Measurements from ENCODE around the gene STOML1.
"Not testable (repeated sequence)": the region's sequence is repeated elsewhere in the genome, so short reads cannot be mapped to it uniquely, and the experiment has no call there.

Gene STOML1

GRCh38 chr15:73982222-73982962, 9.7 kb downstream of the STOML1 start:
- Histone ChIP-seq H3K27ac (ENCODE audit: low read depth, low read length) (peak overlapping the region; percentile 89), H3K4me1 (ENCODE audit: control insufficient read depth, insufficient read depth, low read length) (peaks cover 32% of the 10 kb centered on the region), H3K9ac (ENCODE audit: low read length) (no peak overlapping the region), H3K36me3 (ENCODE audit: control insufficient read depth, insufficient read depth, low read length) (no peaks in the 10 kb centered on the region), H3K27me3 (ENCODE audit: control insufficient read depth, insufficient read depth, low read length) (no peaks in the 10 kb centered on the region), H3K4me3 (ENCODE audit: low read length) (peak overlapping the region; percentile 6)

DNA sequence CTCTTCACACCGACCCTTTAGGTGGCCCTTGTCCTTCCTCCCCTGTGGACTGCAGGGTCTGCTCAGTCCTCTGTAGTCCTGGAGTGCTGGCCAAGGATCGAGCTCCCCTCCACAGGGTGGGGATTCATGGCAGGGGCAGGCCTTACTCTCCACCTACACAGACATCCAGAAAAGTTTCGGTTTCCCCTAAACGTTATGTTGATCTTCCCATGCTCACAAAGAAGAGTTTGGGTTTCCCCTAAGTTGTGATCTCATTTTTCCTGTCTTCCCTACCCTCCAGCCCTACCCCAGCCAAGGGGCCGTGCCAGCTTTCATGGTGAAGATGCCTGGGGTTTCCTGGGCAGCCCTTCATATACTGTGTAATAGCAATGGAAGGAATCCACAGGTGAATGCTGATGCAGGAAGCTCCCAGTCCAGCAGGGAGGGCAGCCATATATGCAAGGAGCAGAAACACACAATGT, 10.3 kb downstream of the STOML1 start:
- Histone ChIP-seq H3K27me3 (ENCODE audit: control insufficient read depth, insufficient read depth, low read length) (no peaks in the 10 kb centered on the region), H3K4me3 (ENCODE audit: low read length) (no peak overlapping the region), H3K9ac (ENCODE audit: low read length) (no peak overlapping the region), H3K27ac (ENCODE audit: low read depth, low read length) (peak overlapping the region; percentile 89), H3K4me1 (ENCODE audit: control insufficient read depth, insufficient read depth, low read length) (peaks cover 32% of the 10 kb centered on the region), H3K36me3 (ENCODE audit: control insufficient read depth, insufficient read depth, low read length) (no peaks in the 10 kb centered on the region)

GRCh38 chr15:73979636-73980035, 12.5 kb downstream of the STOML1 start:
- Histone ChIP-seq H3K27ac (ENCODE audit: low read depth, low read length) (no peak overlapping the region), H3K27me3 (ENCODE audit: control insufficient read depth, insufficient read depth, low read length) (no peaks in the 10 kb centered on the region), H3K4me3 (ENCODE audit: low read length) (no peak overlapping the region), H3K36me3 (ENCODE audit: control insufficient read depth, insufficient read depth, low read length) (no peaks in the 10 kb centered on the region), H3K9ac (ENCODE audit: low read length) (no peak overlapping the region), H3K4me1 (ENCODE audit: control insufficient read depth, insufficient read depth, low read length) (peaks cover 31% of the 10 kb centered on the region)

GRCh38 chr15:73978896-73979295, 13.2 kb downstream of the STOML1 start:
- H3K27ac ChIP-seq (ENCODE audit: low read depth, low read length): no peak overlapping the region
- no peaks in the 10 kb centered on the region for H3K27me3 ChIP-seq (ENCODE audit: control insufficient read depth, insufficient read depth, low read length)
- no peak overlapping the region for H3K9ac ChIP-seq (ENCODE audit: low read length)
- H3K4me1 ChIP-seq (ENCODE audit: control insufficient read depth, insufficient read depth, low read length): peaks cover 25% of the 10 kb centered on the region
- H3K4me3 ChIP-seq (ENCODE audit: low read length): no peak overlapping the region
- H3K36me3 ChIP-seq (ENCODE audit: control insufficient read depth, insufficient read depth, low read length): no peaks in the 10 kb centered on the region

DNA sequence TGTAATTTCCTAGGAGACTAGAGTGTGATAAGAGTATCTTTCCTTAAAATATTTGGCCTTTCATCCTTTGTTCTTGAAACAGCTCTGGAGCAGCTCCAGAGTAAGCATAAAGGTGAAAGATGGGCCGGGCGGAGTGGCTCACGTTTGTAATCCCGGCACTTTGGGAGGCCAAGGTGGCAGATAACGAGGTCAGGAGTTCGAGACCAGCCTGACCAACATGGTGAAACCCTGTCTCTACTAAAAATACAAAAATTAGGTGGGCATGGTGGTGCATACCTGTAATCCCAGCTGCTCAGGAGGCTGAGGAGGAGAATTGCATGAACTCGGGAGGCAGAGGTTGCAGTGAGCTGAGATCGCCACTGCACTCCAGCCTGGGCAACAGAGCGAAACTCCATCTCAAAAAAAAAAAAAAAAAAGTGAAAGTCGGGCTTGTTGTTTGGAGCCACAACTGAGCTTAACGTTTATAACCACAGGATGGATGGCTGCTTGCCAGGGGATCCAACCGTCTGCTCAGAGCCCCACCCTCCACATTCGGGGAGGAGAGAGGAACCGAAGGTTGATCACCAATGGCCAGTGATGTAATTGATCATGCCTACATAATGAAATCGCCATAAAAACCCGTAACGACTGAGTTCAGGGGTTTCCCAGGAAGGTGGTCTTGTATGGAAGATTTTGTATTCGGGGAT, 16.5 kb downstream of the STOML1 start:
- H3K36me3 ChIP-seq (ENCODE audit: control insufficient read depth, insufficient read depth, low read length); H3K27me3 ChIP-seq (ENCODE audit: control insufficient read depth, insufficient read depth, low read length); H3K4me3 ChIP-seq (ENCODE audit: low read length); H3K9ac ChIP-seq (ENCODE audit: low read length); H3K27ac ChIP-seq (ENCODE audit: low read depth, low read length); H3K4me1 ChIP-seq (ENCODE audit: control insufficient read depth, insufficient read depth, low read length): not testable (repeated sequence)

GRCh38 chr15:73973683-73974200, 18.4 kb downstream of the STOML1 start:
- H3K36me3 ChIP-seq (ENCODE audit: control insufficient read depth, insufficient read depth, low read length); H3K4me1 ChIP-seq (ENCODE audit: control insufficient read depth, insufficient read depth, low read length); H3K4me3 ChIP-seq (ENCODE audit: low read length); H3K27me3 ChIP-seq (ENCODE audit: control insufficient read depth, insufficient read depth, low read length); H3K9ac ChIP-seq (ENCODE audit: low read length); H3K27ac ChIP-seq (ENCODE audit: low read depth, low read length): not testable (repeated sequence)

- Histone ChIP-seq H3K4me3 (ENCODE audit: low read length) (peak overlapping the region; percentile 48), H3K4me1 (ENCODE audit: control insufficient read depth, insufficient read depth, low read length) (no peaks in the 10 kb centered on the region), H3K27ac (ENCODE audit: low read depth, low read length) (no peak overlapping the region), H3K9ac (ENCODE audit: low read length) (no peak overlapping the region), H3K27me3 (ENCODE audit: control insufficient read depth, insufficient read depth, low read length) (no peaks in the 10 kb centered on the region), H3K36me3 (ENCODE audit: control insufficient read depth, insufficient read depth, low read length) (no peaks in the 10 kb centered on the region)
These were observed 19.0 kb downstream of the STOML1 start for GRCh38 chr15:73972984-73973682.

DNA sequence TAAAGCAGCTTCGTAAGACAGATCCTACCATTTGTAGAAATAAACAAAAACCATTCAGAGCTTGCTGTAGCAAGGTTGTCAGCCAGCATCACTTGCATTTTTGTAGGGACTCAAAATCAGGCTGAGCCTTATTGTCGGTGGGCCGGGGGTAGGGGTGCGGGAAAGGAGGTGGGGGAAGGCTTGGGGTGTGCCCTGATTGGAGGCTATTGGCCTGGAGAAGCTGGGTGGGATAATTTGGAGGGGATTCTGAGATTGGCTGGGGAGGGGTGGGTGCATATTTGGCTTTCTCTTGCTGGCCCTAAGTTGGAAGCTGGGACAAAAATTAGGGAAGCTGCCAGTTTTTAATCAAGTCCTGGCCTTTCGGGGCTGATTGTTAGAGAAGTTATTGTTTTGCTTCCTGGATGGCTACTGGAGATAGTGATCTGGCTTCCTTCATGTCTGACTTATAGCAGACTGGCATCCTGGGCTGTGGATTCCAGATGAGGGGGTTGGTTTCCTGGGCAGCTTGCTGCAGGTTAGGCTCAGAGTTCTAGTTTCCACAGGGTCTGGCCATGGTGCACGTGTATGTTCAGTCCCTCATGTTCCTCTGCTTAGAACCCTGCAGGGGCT, 22.8 kb downstream of the STOML1 start:
- Histone ChIP-seq H3K4me3 (ENCODE audit: low read length) (no peak overlapping the region), H3K36me3 (ENCODE audit: control insufficient read depth, insufficient read depth, low read length) (no peaks in the 10 kb centered on the region), H3K27ac (ENCODE audit: low read depth, low read length) (no peak overlapping the region), H3K27me3 (ENCODE audit: control insufficient read depth, insufficient read depth, low read length) (peaks cover 2% of the 10 kb centered on the region), H3K4me1 (ENCODE audit: control insufficient read depth, insufficient read depth, low read length) (no peaks in the 10 kb centered on the region), H3K9ac (ENCODE audit: low read length) (no peak overlapping the region)

DNA sequence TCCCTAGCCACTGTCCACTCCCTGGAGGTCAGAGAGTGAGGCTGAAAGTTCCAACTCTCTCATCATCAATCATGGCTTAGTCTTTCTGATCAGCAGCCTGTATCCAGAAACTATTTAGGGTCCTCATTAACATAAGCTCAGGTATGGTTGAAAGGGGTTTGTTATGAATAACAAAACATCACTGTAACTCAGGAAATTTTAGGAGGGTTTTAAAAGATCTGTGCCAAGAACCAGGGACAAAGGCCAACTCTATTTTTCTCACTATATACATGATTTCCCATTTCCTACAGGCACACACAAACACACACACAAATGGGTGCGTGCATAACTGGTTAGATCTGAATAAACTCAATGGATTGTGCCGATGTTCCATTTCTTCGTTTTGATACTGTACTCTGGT, 23.6 kb downstream of the STOML1 start:
- no peak overlapping the region for H3K9ac ChIP-seq (ENCODE audit: low read length)
- peaks cover 2% of the 10 kb centered on the region for H3K27me3 ChIP-seq (ENCODE audit: control insufficient read depth, insufficient read depth, low read length)
- no peak overlapping the region for H3K27ac ChIP-seq (ENCODE audit: low read depth, low read length)
- no peaks in the 10 kb centered on the region for H3K36me3 ChIP-seq (ENCODE audit: control insufficient read depth, insufficient read depth, low read length)
- no peak overlapping the region for H3K4me3 ChIP-seq (ENCODE audit: low read length)
- H3K4me1 ChIP-seq (ENCODE audit: control insufficient read depth, insufficient read depth, low read length): no peaks in the 10 kb centered on the region

DNA sequence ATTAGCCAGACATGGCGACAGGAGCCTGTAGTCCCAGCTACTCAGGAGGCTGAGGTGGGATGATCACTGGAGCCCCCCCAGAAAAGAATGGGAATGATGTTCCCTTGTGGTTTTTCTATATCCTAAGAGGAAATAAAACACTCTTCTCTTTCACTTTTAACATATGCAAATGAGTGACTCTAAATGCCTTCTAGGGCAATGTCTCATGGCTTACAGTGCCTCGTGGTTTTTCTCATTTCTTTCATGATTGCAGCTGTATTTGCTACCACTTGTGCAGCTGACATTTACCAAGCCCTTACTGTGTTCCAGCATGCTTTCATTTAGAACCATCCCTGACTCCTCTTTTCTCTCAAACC, 26.4 kb downstream of the STOML1 start:
- Histone ChIP-seq H3K36me3 (ENCODE audit: control insufficient read depth, insufficient read depth, low read length) (no peaks in the 10 kb centered on the region), H3K4me3 (ENCODE audit: low read length) (no peak overlapping the region), H3K9ac (ENCODE audit: low read length) (no peak overlapping the region), H3K4me1 (ENCODE audit: control insufficient read depth, insufficient read depth, low read length) (no peaks in the 10 kb centered on the region), H3K27ac (ENCODE audit: low read depth, low read length) (no peak overlapping the region), H3K27me3 (ENCODE audit: control insufficient read depth, insufficient read depth, low read length) (peaks cover 2% of the 10 kb centered on the region)

DNA sequence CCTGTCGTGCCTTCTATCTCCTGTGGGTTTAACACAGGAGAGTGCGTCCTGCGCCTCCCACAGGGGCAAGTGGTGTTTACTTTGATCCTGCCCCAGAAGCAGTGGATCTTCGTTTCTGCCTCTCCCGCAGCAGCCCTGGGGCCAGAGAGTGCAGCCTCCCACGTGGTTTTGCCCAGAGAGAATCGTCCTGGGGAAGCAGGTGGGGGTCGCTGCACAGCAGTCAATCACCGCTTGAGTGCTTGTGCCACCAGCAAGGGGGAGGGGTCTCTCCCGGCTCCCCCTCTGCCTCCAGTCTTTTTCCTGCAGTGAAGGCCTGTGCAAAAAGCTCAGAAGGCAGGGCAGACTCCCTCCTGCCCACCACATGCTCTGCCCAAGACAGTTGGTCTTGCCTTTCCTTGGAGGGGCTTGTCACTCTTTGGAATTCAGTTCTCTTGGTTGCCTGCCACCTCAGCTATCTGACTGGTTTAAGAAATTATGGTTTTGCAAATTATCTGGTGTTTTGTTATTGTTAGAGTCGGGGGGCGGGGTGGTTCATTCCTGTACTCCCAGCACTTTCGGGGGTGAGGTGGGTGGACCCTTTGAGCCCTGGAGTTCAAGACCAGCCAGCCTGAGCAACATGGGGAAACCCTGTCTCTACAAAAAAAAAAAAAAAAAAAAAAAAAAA, 26.9 kb downstream of the STOML1 start:
- no peak overlapping the region for H3K9ac ChIP-seq (ENCODE audit: low read length)
- H3K27ac ChIP-seq (ENCODE audit: low read depth, low read length): no peak overlapping the region
- H3K4me3 ChIP-seq (ENCODE audit: low read length): peak overlapping the region; percentile 43
- H3K36me3 ChIP-seq (ENCODE audit: control insufficient read depth, insufficient read depth, low read length): no peaks in the 10 kb centered on the region
- no peaks in the 10 kb centered on the region for H3K4me1 ChIP-seq (ENCODE audit: control insufficient read depth, insufficient read depth, low read length)
- peaks cover 2% of the 10 kb centered on the region for H3K27me3 ChIP-seq (ENCODE audit: control insufficient read depth, insufficient read depth, low read length)

DNA sequence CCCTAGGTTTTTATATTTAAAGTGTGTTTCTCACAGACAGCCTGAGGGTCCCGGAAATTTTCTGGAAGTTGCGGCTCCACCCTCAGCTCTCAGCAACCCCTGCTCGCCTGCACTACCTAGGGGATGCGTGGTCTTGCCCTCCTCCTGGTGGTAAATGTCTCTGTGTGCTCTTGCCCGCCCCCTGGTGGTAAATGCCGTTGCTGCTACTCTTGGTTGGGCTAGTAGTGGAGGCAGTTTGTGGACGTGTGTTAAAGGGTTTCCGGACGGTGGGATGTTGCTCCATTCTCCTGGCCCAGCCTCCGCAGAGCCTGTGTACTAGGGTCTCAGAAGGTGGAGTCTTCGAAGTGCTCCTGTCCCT, 27.4 kb downstream of the STOML1 start:
- H3K4me1 ChIP-seq (ENCODE audit: control insufficient read depth, insufficient read depth, low read length): no peaks in the 10 kb centered on the region
- H3K27ac ChIP-seq (ENCODE audit: low read depth, low read length): no peak overlapping the region
- no peaks in the 10 kb centered on the region for H3K36me3 ChIP-seq (ENCODE audit: control insufficient read depth, insufficient read depth, low read length)
- H3K27me3 ChIP-seq (ENCODE audit: control insufficient read depth, insufficient read depth, low read length): peaks cover 2% of the 10 kb centered on the region
- peak overlapping the region; percentile 43 for H3K4me3 ChIP-seq (ENCODE audit: low read length)
- H3K9ac ChIP-seq (ENCODE audit: low read length): no peak overlapping the region

Measured in rectal smooth muscle tissue (tissue), 1 donor.